GM19395 (cell line): ENCODE data around the gene NAV2.

Experiments used
- ATAC-seq: cut with Tn5 transposase; IDR thresholded peaks from one replicate; pipeline ENCODE4 v1.9.1; 2021; ENCODE audit warnings: mild to moderate bottlenecking, moderate library complexity; ENCODE audit not compliant: unreplicated experiment

The NAV2 gene

GRCh38 chr11:19853016-19853415 is 140.4 kb downstream of the NAV2 start:
- no peak for ATAC-seq

DNA sequence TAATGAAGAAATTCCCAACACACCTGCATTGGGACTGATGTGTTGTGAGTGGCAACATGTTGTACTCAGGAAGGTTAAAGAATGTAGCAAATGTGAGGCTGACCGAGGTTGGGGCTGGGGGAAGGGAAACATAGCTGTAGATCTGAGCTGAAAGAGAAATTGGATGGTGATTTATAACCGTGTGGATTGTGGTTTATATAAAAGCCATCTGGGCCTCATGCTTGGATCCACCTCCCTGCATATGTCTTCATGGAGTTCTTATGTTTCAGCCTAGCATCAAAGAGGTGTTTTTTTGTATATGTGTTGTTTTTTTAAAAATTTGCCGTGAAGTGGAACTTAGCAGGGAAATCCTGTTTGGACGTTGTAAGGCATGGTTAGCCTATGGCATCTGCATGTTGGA is 141.3 kb downstream of the NAV2 start:
- ATAC-seq = no peak

DNA sequence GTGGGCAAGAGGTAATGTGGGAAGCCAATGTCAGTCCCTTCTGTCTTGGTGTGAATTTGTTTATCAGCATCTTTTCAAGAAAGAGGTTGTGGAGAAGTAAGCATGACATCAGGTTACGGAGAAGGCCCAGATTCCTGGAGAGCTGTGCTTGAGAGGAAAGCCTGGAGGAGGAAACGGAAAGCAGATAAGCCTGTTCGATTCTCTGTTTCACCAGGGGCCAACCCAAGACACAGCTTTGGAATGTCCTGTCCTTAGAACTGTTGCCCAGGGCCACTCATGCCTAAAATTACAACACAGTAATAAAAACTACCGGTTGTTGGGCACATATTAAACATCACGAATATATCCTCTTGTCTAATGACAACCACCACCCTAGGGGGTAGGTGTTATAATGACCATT is 148.5 kb downstream of the NAV2 start:
- no peak for ATAC-seq

GRCh38 chr11:19862091-19862490 is 149.5 kb downstream of the NAV2 start:
- ATAC-seq = no peak

DNA sequence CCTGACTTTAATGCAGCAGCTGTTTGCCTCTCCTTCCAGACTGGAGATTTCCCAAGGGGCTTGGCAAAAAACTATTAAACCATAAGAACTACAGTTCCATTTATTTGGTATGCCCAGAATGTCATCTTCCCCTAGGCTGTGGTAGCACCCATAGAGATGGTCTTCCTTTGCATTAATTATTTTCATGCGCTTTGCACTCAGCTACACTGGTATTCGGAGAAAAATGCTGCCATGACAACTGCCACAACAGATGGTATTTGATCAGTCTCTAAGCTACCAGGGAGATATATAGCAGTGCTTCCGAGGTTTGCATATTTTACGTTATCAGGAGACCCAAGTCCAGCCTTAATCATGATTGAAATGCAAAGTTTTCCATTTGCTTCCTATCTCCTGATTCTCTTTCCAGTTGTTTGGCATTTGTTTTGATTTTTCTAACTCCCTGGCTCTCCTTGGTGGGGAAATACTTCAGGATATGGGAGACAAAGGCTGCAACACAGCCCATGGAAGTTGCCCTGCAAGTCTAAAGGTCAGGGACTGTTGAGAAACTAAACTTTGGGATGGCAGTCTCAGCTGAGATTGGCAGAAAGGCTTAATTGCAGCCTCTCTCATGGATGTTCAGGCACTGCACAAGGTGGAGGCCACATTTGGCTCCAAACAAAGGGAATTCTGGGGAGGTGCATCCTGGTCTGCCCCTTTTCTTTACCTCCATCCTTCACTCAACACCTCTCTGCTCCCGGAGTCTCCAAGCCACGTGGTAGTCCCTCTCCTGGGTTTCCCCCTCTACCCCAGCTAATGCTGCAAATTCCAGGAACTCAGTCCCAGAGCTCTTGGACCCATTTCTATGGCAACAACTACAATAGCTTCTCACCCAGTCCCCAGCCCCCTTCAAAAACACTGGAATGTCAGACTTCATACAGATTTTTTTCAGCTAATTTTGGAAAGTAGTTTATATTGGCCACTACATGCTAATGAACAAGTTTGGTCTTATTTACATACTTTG is 151.8 kb downstream of the NAV2 start:
- ATAC-seq = no peak

- ATAC-seq = no peak
Measured at GRCh38 chr11:19866037-19866436, 153.4 kb downstream of the NAV2 start.

DNA sequence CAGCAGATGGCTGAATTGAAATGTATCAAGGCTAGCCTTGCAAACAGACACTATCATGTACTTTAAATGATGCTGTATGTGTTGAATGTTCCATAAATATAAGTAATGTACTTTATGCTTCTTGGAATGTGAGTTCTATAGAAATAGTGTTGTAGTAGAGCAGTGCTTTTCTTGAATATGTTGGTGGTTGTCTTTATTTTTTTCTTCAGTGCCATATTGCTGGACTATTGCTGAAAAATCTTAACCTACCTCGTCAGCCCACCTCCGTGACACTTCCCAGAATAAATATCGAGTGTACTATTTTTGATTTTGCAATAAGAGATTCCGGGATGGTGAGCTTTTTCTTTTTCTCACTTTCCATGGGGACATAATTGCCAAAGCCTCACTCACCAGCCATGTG is 153.9 kb downstream of the NAV2 start:
- ATAC-seq = no peak

DNA sequence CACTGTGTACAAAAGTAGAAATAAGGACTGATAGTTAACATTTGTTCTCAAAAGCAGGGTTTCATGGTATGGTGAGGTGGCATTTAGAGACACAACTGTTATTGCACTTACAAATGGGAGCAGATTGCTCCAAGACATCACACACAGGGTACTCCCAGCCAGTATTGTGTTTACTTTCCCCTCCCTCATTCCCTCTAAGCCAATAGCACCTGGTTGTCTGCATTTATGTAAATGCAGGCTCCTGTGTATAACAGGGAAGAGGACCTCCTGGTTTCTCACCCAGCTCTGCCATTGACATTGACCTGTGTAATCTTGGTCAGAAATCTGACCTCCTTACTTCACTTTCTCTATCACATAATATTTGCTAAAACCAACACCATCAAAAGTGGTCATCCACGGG is 154.4 kb downstream of the NAV2 start:
- ATAC-seq = no peak

DNA sequence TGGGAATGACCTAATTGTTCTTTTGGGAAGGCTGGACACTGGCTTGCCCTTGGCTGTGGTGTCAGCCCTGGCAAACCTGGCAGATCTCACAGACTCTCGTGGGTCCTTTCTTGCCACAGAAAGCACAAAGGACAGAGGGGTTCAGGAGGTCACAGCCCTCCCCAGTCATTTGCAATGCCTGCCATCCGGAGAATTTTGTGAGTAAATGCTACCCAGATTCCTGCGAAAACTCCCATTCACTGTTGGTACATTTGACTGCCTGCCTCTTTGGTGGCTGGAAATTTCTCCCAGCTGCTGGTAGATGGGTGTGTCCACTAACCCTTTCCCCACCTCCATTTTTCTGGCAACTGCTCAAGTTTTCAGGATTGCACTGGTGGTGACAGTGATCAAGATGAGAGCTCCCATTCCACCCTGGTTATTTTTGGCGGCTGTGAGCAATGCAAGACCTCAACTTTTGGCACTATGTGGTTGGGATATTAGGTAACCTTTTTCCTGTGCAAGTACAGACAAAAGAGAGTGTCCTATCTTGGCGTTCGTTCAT is 155.7 kb downstream of the NAV2 start:
- ATAC-seq = no peak

GRCh38 chr11:19868871-19869270 is 156.2 kb downstream of the NAV2 start:
- no peak for ATAC-seq

DNA sequence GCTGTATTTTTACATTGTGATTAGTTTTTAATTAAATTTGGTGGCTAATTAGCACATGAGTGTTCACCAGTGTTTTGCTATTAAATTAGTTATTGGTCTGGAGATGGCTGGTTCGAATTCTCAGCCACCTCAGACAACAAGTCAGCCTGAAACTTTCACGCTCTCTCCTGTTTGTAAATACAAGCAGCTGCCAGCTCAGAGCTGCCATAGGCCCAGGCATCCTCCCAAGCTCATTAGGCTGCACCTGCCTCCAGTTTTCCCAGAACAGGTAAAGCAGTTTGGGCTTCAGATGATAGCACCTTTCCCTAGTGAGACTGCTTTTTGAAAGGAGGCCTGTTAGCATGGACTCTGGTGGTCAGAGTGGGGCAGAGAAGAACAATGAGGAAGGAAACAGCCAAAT is 156.8 kb downstream of the NAV2 start:
- ATAC-seq = no peak

- no peak for ATAC-seq
Measured at GRCh38 chr11:19869946-19870589, 157.4 kb downstream of the NAV2 start.

GRCh38 chr11:19871531-19871930 is 158.9 kb downstream of the NAV2 start:
- ATAC-seq = no peak

- no peak for ATAC-seq
Measured at GRCh38 chr11:19872512-19873145, 160.0 kb downstream of the NAV2 start.

GRCh38 chr11:19873730-19874129 is 161.1 kb downstream of the NAV2 start:
- ATAC-seq = no peak

- no peak for ATAC-seq
Measured at GRCh38 chr11:19874266-19874665, 161.6 kb downstream of the NAV2 start.

GRCh38 chr11:19876750-19877149 is 164.1 kb downstream of the NAV2 start:
- ATAC-seq = no peak

GRCh38 chr11:19878520-19878919 is 165.9 kb downstream of the NAV2 start:
- no peak for ATAC-seq

DNA sequence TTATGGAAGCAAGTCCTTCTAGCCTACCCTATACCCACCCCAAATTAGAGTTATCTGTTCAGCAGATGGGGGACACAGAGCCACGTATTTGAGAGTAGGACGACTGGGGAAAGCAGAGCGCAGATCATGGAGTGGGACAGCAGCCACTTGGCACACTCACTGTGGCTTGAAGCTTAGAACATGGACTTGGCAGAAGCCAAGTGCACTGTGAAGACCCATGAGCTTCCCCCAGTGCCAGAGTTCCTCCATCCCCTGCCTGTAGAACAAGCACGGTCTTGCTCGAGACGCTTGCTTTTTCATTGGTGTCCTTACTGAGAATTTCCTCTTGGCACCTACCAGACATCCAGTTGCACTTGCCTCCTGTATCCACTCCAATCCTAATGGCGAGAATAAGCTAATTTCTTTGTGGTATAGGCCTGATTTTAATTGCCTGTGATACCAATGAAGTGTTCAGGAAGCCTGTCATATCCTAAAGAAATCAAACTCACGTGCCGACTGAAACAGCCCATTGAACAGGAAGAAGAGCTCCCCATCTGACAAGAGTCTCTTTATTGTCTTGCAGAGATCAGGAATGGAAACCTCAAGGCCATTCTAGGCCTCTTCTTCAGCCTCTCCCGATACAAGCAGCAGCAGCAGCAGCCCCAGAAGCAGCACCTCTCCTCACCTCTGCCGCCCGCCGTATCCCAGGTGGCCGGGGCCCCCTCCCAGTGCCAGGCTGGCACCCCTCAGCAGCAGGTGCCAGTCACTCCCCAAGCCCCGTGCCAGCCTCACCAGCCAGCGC is 166.9 kb downstream of the NAV2 start:
- ATAC-seq = no peak

DNA sequence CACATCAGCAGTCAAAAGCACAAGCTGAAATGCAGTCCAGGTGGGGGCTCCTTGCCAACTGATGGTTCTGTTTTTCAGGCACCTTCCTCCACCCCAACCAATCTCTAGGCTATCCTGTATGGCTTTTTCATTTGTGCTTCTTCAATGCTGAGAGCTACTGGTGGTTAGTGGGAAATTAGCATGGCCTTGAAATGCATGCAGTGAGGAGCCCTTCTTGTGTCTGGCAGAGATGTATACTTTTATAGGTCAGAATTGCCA is 167.4 kb downstream of the NAV2 start:
- no peak for ATAC-seq

DNA sequence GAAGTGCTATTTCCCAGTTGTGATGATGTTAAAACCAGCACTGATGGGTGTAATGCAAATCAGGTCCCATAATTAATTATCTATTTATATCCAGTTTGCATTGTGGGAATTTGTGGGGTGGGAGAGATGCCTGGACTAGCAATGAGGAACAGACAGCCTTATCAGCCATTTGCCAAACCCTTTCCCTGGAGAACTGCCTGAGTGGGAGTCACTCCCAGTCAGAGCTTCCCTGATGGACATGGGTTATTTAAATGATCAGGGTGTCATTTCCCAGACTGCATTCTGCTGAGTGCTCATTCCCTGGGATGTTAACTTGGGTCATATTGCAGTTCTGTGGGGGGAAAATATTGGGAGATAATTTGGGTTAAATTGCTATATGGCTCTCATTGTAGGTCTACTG is 168.5 kb downstream of the NAV2 start:
- no peak for ATAC-seq
